Endodermal cell (in vitro differentiated cells): Measurements from ENCODE around the gene CFAP221. TPM values are rescaled to one million over a fixed set of nuclear protein-coding genes. Genes with fewer than 3 reads are reported as not detected.

Experiments
- DNase-seq: peaks from one replicate; pipeline ENCODE4 v3.0.0-alpha.2; 2017
- H3K27ac ChIP-seq: 2 replicates; pipeline ENCODE4 v1.5.1; 2013; ENCODE audit warnings: mild to moderate bottlenecking, low read depth, low read length, moderate library complexity
- H3K27me3 ChIP-seq: 2 replicates; pipeline ENCODE4 v1.6.1; 2013; ENCODE audit warnings: mild to moderate bottlenecking, low read length, moderate library complexity; ENCODE audit not compliant: insufficient read depth, control insufficient read depth, poor library complexity, severe bottlenecking
- H3K36me3 ChIP-seq: 2 replicates; pipeline ENCODE4 v1.7.0; 2013; ENCODE audit warnings: mild to moderate bottlenecking, low read length, moderate library complexity; ENCODE audit not compliant: control insufficient read depth, insufficient read depth
- H3K4me1 ChIP-seq: one replicate; pipeline ENCODE4 v1.7.0; 2013; ENCODE audit warnings: low read length; ENCODE audit not compliant: control insufficient read depth, insufficient read depth
- H3K4me3 ChIP-seq: 2 replicates; pipeline ENCODE4 v1.5.1; 2013; ENCODE audit warnings: mild to moderate bottlenecking, low read length, moderate library complexity
- H3K9ac ChIP-seq: 2 replicates; pipeline ENCODE4 v1.6.1; 2013; ENCODE audit warnings: mild to moderate bottlenecking, low read length, moderate library complexity; ENCODE audit not compliant: poor library complexity, severe bottlenecking; ENCODE audit errors: extremely low read depth
- H3K9me3 ChIP-seq: 2 replicates; pipeline ENCODE4 v1.6.1; 2013; ENCODE audit warnings: mild to moderate bottlenecking, low read length, moderate library complexity; ENCODE audit not compliant: control insufficient read depth
- H3K27ac Mint-ChIP-seq: 2 replicates; pipeline ENCODE4 v1.8.0; 2020; ENCODE audit warnings: mixed read lengths
- H3K27me3 Mint-ChIP-seq: 2 replicates; pipeline ENCODE4 v1.8.0; 2021; ENCODE audit warnings: mild to moderate bottlenecking, mixed read lengths; ENCODE audit not compliant: insufficient read depth
- H3K36me3 Mint-ChIP-seq: 2 replicates; pipeline ENCODE4 v1.8.0; 2020; ENCODE audit warnings: low read depth, mixed read lengths
- H3K4me1 Mint-ChIP-seq: 2 replicates; pipeline ENCODE4 v1.8.0; 2020; ENCODE audit warnings: mixed read lengths
- H3K4me3 Mint-ChIP-seq: 2 replicates; pipeline ENCODE4 v1.8.0; 2020; ENCODE audit warnings: mild to moderate bottlenecking, moderate library complexity, mixed read lengths
- H3K9me3 Mint-ChIP-seq: 2 replicates; pipeline ENCODE4 v1.8.0; 2020; ENCODE audit warnings: mild to moderate bottlenecking, mixed read lengths
- CTCF ChIP-seq: fragments of 200-600 bp; sonication (generic); conservative IDR thresholded peaks from 2 replicates; pipeline ENCODE4 v1.5.0; 2021; ENCODE audit warnings: antibody characterized with exemption, mild to moderate bottlenecking
- WGBS, 2 experiments: methylation state at CpG; one replicate each; pipeline versions ENCODE4 v1.1.5 to v1.1.7; 2013; ENCODE audit warnings: missing lambda C conversion rate in 2 of 2, mixed read lengths in 1 of 2; ENCODE audit not compliant: insufficient coverage in 1 of 2, insufficient read length in 1 of 2; 5-methylcytosine and 5-hydroxymethylcytosine counted together
- total RNA-seq, 2 donors: library from RNA; stranded (reverse); fragmentation: NEBNext Ultra II Directional in 1 of 2; extraction: Animal tissue kit (Norgen Biotek cat#: 25700) in 1 of 2; gene quantifications; 2 replicates in 1 of 2; 3 replicates in 1 of 2; pipeline ENCODE4 v1.2.1, GENCODE V29; 2021

CFAP221 gene
- total RNA-seq, 2 donors from 2014 or later, result 10.0 to 18.0 TPM

GRCh38 chr2:119518401-119519056, 25.7 kb upstream of the CFAP221 start:
- no peaks in the 10 kb centered on the region for H3K9me3 ChIP-seq
- WGBS, 2 experiments, result 85 to 92% methylated on average over 5 to 10 of the region's 10 CpGs
- H3K4me3 ChIP-seq, result no peak overlapping the region
- Mint-ChIP-seq H3K36me3 (no peaks in the 10 kb centered on the region), H3K4me1 (peaks cover 7% of the 10 kb centered on the region), H3K9me3 (no peaks in the 10 kb centered on the region), H3K4me3 (no peak overlapping the region), H3K27ac (no peak overlapping the region), H3K27me3 (peaks cover 49% of the 10 kb centered on the region)
- H3K27ac ChIP-seq, result no peak overlapping the region
- no peak for DNase-seq
- TF ChIP-seq CTCF, result no peak
- H3K9ac ChIP-seq, result no peak overlapping the region
- H3K4me1 ChIP-seq, result peaks cover 2% of the 10 kb centered on the region
- no peaks in the 10 kb centered on the region for H3K36me3 ChIP-seq
- peaks cover 27% of the 10 kb centered on the region for H3K27me3 ChIP-seq

- no peak for TF ChIP-seq CTCF
- WGBS, 2 experiments, result 89 to 96% methylated on average over 10 of the region's 10 CpGs
- H3K27me3 ChIP-seq, result peaks cover 33% of the 10 kb centered on the region
- peaks cover 2% of the 10 kb centered on the region for H3K4me1 ChIP-seq
- Mint-ChIP-seq H3K27me3 (peaks cover 53% of the 10 kb centered on the region), H3K9me3 (no peaks in the 10 kb centered on the region), H3K27ac (no peak overlapping the region), H3K4me3 (no peak overlapping the region), H3K36me3 (no peaks in the 10 kb centered on the region), H3K4me1 (peaks cover 9% of the 10 kb centered on the region)
- no peaks in the 10 kb centered on the region for H3K36me3 ChIP-seq
- no peak overlapping the region for H3K9ac ChIP-seq
- H3K4me3 ChIP-seq, result no peak overlapping the region
- H3K27ac ChIP-seq, result no peak overlapping the region
- no peak for DNase-seq
- no peaks in the 10 kb centered on the region for H3K9me3 ChIP-seq
Observed at GRCh38 chr2:119519057-119519408, 25.2 kb upstream of the CFAP221 start.

- Histone ChIP-seq H3K9me3 (no peaks in the 10 kb centered on the region), H3K27me3 (peaks cover 51% of the 10 kb centered on the region), H3K4me3 (no peak overlapping the region), H3K4me1 (peaks cover 4% of the 10 kb centered on the region), H3K9ac (no peak overlapping the region), H3K36me3 (no peaks in the 10 kb centered on the region), H3K27ac (no peak overlapping the region)
- no peak for DNase-seq
- Mint-ChIP-seq H3K27ac (no peak overlapping the region), H3K9me3 (no peaks in the 10 kb centered on the region), H3K4me1 (peaks cover 6% of the 10 kb centered on the region), H3K4me3 (no peak overlapping the region), H3K27me3 (peaks cover 68% of the 10 kb centered on the region), H3K36me3 (no peaks in the 10 kb centered on the region)
- no peak for TF ChIP-seq CTCF
- 74 to 83% methylated on average over 3 of the region's 3 CpGs for WGBS, 2 experiments
Observed at GRCh38 chr2:119520696-119521432, 23.4 kb upstream of the CFAP221 start.
